Right ventricle myocardium inferior (tissue), 1 donor: Measurements from ENCODE around the gene IGSF21. TPM values are rescaled to one million over a fixed set of nuclear protein-coding genes. Genes with fewer than 3 reads are reported as not detected.
A peak's percentile ranks its signal among the peaks of the same experiment; 100 is the strongest.

Source experiments
- ATAC-seq: fragments of 200-7000 bp; cut with Tn5 transposase; one replicate; pipeline ENCODE4 v1.9.1; 2020; ENCODE audit warnings: mild to moderate bottlenecking, moderate library complexity
- DNase-seq: peaks from one replicate; pipeline ENCODE4 v3.0.0; 2021; ENCODE audit errors: missing footprints
- intact Hi-C: fragments of 100-400 bp; cut with DNase I; formaldehyde crosslinking; loops from one replicate; pipeline ENCODE4 v1.11.0; 2022
- total RNA-seq: library from RNA; stranded (reverse); fragmentation: NEBNext Ultra II Directional; extraction: Animal tissue kit (Norgen Biotek cat#: 25700); gene quantifications from one replicate; pipeline ENCODE4 v1.2.1, GENCODE V29; 2021
- donor health status: DM: no; HTN: yes; CAD: no; lungs with severe emphysema.

IGSF21 gene
- total RNA-seq, 1 donor from 2014 or later: 1.6 TPM

GRCh38 chr1:18134324-18135046 is 26.9 kb downstream of the IGSF21 start:
- ATAC-seq: no peak
- intact Hi-C loops: no loop called here
- DNase-seq: no peak

GRCh38 chr1:18137759-18138345 is 30.3 kb downstream of the IGSF21 start:
- intact Hi-C loops: no loop called here
- no peak for DNase-seq
- ATAC-seq: no peak

- DNase-seq (no peak), ATAC-seq (no peak)
- intact Hi-C loops: no loop called here
These were observed 31.8 kb downstream of the IGSF21 start for GRCh38 chr1:18139198-18139981.

DNA sequence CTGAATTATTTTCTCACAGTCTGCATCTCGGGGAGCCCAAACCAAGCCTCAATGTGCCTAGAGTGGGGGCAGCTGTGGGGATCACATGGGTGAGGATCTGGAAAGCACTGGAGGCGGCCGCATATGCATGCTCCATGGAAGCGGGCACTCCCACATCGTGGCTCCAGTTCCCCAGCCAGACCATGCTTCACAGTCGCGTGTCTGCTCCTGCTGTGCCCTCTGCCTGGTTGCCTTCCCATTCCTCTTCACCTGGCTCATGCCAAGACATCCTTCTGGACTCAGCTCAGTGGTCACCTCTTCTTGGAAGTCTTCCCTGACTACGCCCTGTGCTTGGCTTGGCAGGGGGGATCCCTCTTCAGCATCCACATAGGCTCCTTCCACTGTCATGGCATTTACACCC is 32.8 kb downstream of the IGSF21 start:
- DNase-seq (no peak), ATAC-seq (no peak)
- intact Hi-C loops: no loop called here

- DNase-seq (no peak), ATAC-seq (no peak)
- intact Hi-C loops: no loop called here
These were observed 34.1 kb downstream of the IGSF21 start for GRCh38 chr1:18141661-18142060.

DNA sequence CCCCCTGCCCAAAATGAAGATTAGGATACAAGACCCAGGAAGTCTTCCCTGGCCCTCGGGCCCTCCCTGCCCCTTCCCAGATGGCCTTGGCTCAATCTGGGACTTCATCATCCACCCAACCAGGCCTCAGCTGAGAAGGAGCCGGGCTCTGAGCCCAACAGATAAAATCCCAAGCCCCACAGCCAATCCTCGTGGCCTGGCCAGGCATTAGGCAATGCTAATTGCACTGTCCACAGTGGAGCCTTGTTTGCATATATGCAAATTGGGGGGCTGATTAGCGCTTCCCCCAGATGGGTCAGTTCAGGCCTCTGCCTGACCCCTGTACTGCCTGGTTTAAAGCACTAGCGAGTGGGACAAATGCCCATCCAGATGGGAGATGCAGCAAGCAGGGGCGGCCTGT is 34.9 kb downstream of the IGSF21 start:
- no peak for DNase-seq
- no peak for ATAC-seq
- intact Hi-C loops: no loop called here

GRCh38 chr1:18142969-18143368 is 35.4 kb downstream of the IGSF21 start:
- ATAC-seq: no peak
- no peak for DNase-seq
- intact Hi-C loops: no loop called here

DNA sequence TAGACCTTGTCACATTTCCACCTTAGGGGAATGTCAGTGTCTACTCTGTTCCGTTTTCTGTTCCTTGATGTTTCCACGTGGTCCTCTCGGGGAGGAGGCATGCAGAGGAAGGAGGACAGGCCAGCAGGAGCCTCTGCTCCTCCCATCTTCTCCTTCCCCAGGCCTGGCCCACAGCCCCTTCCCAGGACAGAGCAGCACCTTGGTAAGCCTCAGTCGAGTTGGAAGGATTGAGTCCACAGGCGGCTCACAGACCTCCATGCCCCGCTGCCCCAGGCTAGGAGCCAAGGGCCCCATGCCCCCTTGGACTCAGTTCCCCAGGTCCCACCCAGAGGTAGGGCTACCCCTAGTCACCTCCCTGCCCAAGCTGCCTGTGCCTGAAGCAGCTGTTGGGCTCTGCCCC is 36.5 kb downstream of the IGSF21 start:
- no peak for DNase-seq
- no peak for ATAC-seq
- intact Hi-C loops: no loop called here

DNA sequence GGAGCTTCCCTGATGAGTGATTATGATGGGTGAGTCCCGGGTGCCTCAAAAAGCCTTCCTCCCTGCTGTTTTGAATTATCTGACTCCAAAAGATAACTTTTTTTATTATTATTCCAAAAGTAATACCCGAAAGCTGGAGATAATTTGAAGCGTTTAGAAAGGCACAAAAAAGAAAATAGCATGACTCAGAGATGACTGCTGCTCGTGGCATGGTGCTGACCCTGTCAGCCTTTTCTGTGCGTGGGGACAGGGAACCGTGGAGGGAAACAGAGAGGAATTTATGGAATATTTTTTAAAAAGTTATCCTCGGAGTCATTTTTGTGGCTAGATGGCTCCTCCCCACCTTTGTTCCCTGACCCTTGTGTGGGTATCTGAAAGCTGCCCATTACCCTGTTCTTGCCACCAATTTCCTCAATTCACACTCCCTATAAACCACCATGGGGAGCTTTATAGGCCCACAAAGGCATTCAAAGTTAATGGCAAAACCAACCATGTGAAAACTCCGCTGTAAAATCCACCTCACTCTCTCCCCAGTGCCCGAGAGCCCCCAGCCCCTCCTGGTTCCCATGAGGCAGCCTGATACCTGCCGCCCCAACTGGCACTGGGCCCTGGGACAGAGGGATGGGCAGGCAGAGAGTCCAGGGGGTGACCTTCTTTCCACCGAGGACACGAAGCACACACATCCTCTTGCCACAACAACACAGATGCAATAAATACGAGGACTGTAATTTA is 37.5 kb downstream of the IGSF21 start:
- intact Hi-C loops: no loop called here

GRCh38 chr1:18145851-18146618 is 38.4 kb downstream of the IGSF21 start:
- DNase-seq: no peak
- ATAC-seq: peak; percentile 26
- intact Hi-C loops: no loop called here

More for the DNA sequence above, 37.5 kb downstream of the IGSF21 start:
- ATAC-seq: no peak
- DNase-seq: no peak

GRCh38 chr1:18146886-18147285 is 39.3 kb downstream of the IGSF21 start:
- DNase-seq (no peak), ATAC-seq (no peak)
- intact Hi-C loops: no loop called here

DNA sequence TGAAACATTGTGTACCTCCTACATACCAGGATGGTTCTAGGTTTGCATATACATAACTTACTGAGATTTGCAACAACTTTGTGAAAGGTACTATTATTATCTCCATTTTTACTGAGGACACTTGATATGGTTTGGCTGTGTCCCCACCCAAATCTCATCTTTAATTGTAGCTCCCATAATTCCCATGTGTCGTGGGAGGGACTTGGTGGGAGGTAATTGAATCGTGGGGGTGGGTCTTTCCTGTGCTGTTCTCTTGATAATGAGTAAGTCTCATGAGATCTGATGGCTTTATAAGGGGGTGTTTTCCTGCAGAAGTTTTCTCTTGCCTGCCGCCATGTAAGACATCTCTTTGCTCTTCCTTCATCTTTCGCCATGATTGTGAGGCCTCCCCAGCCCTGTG is 40.1 kb downstream of the IGSF21 start:
- intact Hi-C loops: no loop called here
- ATAC-seq: no peak
- no peak for DNase-seq

DNA sequence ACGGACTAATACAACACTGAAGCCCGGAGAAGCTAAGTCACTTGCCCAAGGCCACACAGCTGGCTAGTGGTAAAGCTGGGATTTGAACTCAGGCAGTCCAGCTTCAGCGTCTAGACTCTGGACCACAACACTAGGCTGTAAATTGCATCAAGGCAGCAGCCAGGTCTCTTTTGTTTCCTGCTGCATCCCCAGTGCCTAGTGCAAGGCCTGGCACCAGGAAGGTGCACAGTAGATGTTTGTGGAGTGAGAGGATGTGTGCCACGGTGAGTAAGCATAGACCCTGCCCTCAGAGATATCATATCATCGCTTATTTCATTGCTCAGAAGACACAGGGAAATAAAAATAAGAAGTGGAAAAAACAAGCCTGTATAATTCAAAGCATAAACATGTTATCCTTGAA is 40.9 kb downstream of the IGSF21 start:
- intact Hi-C loops: no loop called here

DNA sequence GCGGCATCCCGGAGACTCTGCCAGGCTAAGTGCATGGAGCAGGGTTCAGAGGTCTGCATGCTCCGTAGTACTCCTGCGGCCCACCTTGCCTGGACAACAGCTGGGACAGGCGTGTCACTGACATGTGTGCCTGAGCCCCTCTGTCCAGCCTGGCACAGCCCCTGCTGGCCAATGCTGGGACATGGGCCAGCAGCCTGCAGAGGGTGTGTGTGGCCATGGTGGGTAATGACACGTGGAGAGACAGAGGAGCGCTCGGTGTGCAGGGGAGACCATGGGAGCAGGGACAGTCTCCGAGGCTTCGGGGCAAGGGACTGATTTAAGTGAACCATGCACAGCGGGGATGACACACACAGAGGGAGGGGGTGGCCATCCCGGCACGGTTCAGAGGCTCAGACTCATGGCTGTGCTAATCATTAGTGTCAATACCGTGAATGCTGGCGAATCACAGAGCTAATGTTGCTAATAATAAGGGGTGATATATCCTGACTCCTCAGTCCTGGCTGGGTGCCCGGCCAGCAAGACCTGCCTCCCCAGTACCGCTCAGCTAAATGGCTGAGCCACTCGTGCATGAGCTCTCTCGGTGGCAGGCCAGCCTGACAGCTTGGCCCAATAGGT is 41.5 kb downstream of the IGSF21 start:
- ATAC-seq (no peak), DNase-seq (no peak)
- intact Hi-C loops: no loop called here

More for the DNA sequence above, 40.9 kb downstream of the IGSF21 start:
- no peak for ATAC-seq
- DNase-seq: no peak

DNA sequence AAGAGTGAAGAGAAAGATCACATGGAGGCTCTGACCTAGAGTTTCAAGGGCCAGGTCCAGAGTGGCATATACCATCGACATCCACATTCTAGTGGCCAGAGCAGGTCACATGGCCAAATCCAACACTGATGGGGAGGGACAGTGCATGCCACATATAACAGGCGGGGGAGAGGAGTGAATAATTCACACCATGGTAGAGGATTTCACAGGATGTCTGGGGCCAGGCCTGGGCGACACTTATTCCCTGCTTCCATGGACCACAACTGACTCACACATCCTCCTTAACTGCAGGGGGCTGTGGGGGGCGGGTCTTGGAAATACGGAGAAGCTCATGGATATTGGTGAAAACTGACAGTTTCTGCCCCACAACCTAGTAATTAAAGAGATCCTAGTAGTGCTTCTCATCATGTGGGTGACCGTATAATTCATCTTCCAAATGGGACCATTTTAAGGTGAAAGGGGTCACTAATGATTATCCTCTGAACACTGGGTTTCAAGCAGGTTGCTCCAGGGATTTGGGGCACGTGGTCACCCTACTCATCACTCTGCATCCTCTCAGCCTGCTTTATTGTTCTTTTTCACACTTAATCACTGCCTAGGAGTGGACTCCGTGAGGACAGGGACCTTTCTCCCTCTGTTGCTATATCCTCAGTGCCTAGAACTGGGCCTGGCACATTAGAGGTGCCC is 44.0 kb downstream of the IGSF21 start:
- no peak for DNase-seq
- intact Hi-C loops: no loop called here
- ATAC-seq: no peak

DNA sequence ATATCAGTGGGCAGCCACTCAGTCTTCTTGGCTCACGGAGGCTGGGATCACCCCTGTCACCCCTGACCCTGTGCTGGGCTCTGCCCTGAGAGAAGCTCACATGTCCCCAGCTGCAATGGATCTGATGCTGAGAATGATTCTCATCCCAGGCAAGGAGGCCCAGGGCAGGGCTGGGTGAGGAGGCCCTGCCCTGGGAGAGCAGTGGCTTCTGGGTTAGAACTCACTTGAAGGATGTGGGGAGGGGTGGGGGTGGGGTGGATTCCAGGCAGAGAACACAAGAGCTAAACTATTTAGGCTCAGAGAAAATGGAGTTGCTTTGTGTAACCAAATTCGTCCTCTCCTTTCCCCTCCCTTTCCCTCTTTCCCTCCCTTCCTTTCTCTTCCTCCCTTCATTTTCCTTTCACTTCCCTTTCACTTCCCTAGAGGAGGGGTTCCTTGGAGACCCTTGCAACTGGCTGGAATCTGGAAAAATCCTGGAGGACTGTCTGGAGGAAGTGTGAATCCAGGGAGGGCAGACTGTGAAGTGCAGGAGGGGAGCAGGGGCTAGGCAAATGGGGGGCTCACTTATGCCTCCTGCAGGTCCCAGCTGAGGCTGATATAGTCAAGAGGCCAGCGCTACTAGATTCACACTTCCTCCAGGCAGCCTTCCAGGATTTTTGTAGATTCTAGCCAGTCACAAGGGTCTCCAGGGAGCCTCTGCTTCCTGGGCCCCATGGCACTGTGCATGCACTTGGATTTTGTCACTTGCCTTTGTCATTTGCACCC is 47.0 kb downstream of the IGSF21 start:
- DNase-seq (no peak), ATAC-seq (no peak)
- intact Hi-C loops: no loop called here

GRCh38 chr1:18155881-18156385 is 48.3 kb downstream of the IGSF21 start:
- DNase-seq: no peak
- ATAC-seq: no peak
- intact Hi-C loops: no loop called here
